HG03442 (cell line): Measurements from ENCODE around the gene GAS2.
A peak's percentile ranks its signal among the peaks of the same experiment; 100 is the strongest.

ENCODE experiments used
- ATAC-seq: cut with Tn5 transposase; IDR thresholded peaks from one replicate; pipeline ENCODE4 v1.9.1; 2021; ENCODE audit warnings: mild to moderate bottlenecking, moderate library complexity; ENCODE audit not compliant: unreplicated experiment

Gene GAS2

DNA sequence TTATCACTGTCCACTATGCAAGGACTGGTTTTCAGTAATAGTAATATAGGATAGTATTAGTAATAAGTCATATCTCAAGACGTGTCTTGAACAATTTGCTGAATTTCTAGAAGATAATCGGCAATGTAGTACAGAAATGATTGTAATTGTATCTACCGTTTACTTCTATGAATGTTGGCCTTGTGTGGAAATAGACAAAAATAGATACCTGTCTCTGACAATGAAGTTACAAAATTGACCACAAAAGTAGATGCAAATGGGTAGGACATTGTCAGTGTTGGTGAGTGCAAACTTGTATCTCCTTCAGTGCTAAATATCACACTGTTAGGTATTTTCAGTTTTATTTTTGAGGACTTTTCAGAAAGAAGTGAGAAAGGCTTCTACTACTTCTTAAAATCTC, 120.1 kb downstream of the GAS2 start:
- peak; percentile 94 for ATAC-seq

DNA sequence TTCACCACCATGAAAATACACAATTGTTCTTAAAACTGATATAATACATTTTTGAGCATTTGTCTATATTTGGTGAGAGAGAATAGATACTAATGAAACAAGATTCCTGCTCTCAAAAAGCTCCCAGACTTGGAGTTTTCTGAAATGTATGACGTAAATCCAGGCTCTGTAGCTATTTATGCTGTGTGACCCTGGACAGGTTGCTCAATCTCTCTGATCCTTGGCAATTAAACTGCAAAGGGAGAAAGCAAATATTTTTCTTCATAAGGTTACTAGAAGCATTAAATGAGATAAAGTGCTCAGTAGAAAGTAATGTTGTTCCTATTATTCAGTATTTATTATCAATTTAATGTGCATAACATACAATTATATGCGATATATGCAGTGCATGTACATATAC, 120.6 kb downstream of the GAS2 start:
- ATAC-seq: no peak

DNA sequence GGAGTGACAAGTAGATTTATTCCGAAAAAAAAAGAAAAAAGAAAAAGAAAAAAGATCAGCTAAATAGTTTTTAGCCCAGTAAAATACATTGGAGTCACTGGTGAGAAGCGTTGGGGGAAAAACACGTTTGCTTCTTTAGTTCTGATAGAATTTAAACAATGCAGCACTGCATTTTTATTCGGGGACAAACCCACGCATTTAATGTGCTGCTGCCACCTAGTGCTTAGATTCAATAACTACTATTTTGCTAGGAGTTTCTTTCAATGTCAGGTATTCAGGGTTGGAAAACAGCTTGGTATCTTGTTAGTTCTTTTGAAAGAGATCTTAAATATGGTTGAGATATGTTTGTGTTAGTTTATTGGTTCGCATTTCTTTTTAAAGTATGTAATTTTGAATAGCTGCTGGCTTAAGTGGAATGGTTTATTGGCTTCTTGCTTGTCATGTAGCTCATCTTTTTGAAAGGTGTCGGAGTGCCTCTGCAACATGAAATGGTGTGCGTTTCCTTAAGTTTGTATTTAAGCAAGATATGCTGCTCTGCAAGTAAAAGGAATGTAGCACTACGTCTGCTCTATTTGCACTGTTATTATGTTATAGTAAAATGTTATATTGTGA, 121.2 kb downstream of the GAS2 start:
- ATAC-seq: peak; percentile 31

- ATAC-seq: peak; percentile 59
These were observed 126.1 kb downstream of the GAS2 start for GRCh38 chr11:22792497-22792896.

GRCh38 chr11:22795914-22796313, 129.5 kb downstream of the GAS2 start:
- ATAC-seq: no peak

- no peak for ATAC-seq
These were observed 130.6 kb downstream of the GAS2 start for GRCh38 chr11:22797047-22797446.

DNA sequence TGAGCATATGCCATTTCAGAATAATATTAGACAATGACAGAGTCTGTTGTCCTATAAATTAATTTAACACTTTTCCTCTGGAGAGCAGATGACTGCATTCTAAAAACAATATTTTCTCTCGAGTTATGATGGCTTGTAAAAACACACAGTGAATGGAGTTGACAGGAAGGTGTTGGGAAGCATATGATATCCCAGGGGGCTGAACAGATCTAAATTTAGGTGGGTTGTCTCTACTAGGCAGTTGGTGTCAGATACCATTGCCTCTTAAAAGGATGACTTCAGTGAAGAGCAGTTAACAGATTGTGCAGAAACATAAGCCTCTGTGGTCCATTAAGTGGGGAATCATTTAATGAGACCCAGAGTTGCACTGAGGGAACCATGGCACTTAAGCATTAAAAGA, 132.5 kb downstream of the GAS2 start:
- no peak for ATAC-seq

DNA sequence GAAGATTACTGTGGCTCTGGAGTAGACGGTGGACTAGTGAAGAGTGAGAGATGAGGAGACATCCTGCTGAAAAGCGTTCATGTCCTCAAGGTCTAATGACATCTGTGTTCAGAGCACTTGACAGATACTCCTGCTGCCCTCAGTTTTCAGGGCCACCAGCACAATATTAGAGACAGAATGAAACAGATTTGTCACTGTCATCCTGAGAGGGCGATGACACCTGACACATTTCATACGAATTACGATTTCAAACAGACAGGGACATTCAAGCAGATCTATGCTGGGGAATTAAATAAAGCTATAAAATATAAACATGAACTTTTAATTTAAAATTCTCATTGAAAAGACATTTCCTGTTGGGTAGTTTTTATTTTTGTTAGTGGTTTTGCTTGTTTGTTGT, 134.1 kb downstream of the GAS2 start:
- ATAC-seq: no peak

GRCh38 chr11:22802861-22803260, 136.4 kb downstream of the GAS2 start:
- no peak for ATAC-seq

DNA sequence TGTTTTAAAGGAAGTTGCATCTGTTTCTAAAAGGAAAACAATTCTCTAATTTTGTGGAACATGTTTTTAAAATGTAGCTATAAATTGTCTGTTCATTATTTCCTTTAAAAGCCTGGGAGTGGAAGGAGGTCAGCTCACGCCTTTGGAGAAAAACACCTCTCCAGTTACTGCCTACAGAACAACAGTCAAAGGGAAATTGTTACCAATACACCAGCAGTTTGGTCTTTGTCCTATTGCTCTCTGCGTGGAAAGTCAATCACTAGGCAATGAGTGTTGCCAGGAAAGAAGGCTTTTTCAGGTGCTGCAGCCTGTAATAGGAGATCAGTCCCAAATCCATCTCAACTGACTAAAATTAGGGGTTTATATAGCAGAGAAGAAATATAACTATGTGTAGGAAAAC, 141.0 kb downstream of the GAS2 start:
- no peak for ATAC-seq

DNA sequence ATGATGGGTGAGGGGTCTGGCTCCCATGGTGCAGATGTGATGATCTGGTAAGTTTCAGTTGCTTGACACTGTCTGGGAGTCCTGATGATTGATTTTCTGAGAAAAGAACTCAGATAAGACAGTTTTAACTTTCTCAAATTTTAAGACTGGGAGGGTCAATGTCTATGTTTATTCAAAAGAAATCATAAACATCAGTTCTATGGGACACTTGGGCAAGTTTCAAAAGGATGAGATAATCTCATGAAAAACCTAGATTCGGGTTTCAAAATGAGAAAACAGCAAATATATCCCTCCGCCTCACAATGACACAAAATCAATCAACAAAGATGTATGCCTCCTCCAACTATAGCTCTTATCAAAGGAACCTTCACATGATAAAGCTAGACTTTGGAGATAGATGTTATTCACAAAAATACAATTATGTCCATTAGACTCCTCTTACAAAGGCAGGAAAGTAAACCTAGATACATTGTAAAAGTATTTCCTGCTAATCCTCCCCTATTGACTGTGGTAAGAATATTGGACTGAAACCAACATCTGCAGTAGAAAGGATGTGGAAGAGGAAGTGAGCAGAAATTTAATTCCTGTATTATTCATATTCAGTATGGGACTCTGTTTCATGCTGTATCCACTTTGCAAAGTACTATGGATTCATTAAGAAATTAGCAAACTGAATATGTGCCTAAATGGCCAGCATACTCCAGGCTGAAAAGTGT, 141.6 kb downstream of the GAS2 start:
- ATAC-seq: peak; percentile 98

DNA sequence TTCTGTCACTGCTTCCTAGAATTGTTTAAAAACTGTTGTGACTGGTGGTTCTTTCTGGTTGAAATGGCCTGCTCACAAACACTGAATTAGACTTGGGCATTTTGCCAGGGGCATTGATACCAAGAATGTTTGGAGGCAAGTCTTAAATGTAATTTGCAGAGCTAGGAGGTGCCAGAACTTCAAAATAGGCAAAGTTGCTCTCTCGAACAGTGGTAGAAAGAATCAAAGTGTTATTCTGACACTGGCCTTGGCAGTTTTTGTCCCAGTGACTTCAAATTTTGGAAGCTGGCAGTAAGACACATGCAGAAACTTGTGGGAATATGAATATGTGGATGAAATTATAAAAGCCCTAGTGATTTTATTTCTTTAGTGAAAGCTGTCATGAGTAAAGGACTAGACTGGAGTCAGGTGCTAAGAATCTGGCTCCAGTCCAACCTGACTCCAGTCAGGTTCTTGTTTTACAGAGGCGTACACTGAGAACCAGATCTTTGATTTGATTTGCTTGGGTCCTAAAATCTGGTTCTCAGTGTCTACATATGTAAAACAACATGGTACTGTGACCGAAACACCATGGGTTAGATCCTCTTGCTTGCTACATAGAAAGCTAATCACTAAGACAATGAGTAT, 142.3 kb downstream of the GAS2 start:
- no peak for ATAC-seq

DNA sequence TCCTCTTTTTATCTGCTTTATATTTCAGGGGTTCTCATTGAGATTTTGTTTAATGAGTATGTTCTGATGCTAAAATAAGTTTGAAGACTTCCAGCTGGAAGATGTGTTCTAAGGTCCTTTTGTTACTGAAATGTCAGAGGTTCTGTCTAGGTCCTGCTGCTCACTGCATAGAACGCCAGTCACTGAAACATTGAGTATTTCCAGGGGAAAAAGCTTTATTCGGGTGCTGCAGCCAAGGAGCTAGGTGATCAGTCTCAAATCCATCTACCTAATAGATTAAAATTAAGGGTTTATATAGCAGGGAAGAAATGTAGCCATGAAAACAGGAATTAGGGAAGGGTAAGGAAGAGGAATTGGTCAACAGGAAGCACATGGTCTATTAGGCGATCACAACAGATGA, 143.5 kb downstream of the GAS2 start:
- ATAC-seq: no peak

DNA sequence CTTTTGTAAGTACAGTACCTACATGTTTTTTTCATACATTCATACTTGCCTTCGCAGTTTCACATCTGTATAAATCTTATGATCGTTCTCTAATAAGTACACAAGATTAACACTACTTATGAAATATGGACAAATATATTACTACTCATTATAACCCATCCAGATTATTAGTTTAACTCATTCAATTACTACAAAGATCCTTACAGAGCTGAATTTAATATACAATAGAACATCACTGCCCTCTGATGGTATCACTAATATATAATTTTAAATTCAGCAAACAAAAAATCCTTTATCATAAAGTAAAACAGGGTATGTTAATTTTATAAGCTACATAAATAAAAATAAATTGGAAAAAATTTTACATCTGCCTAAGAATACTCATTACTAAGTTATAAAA, 155.8 kb downstream of the GAS2 start:
- no peak for ATAC-seq

DNA sequence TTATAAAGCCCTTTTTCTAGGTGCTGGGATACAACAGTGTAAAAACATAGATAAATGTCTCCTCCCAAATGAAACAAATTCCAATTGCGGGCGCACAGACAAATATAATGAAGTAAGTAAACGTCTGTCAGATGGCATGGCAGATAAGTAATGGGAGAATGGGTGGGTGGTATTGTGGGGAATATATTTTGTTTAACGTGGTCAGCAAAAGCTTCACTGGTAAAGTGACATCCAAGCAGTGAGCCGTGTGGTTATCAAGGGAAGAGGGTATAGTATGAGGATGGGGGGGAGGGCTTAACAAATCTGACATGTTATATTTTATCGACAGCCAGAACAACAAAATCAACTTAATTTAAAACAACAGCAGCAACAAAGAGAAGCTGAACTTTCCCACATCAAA, 162.0 kb downstream of the GAS2 start:
- ATAC-seq: no peak

GRCh38 chr11:22829231-22830081, 163.0 kb downstream of the GAS2 start, which contains the start of gene SVIP:
Gene SVIP (minus strand): TSS chr11:22829801. CDS start chr11:22829748, 53 bp downstream.
- ATAC-seq: peak; percentile 93

DNA sequence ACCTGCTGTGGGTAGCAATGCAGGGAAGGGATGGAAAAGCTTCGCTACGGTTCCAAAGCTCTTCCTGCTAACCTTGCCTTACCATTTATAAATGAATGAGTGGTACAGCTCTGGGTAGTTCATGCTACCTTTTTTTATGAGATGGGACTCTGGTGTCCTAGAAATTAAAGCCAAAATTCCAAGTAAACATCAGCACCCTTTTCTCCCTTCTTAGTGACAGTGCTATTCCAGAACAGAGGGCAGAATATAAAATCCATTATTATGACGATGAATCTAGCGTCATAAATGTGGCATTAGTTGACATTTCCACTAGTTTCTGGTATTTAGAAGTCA, 163.6 kb downstream of the GAS2 start:
- ATAC-seq: no peak

DNA sequence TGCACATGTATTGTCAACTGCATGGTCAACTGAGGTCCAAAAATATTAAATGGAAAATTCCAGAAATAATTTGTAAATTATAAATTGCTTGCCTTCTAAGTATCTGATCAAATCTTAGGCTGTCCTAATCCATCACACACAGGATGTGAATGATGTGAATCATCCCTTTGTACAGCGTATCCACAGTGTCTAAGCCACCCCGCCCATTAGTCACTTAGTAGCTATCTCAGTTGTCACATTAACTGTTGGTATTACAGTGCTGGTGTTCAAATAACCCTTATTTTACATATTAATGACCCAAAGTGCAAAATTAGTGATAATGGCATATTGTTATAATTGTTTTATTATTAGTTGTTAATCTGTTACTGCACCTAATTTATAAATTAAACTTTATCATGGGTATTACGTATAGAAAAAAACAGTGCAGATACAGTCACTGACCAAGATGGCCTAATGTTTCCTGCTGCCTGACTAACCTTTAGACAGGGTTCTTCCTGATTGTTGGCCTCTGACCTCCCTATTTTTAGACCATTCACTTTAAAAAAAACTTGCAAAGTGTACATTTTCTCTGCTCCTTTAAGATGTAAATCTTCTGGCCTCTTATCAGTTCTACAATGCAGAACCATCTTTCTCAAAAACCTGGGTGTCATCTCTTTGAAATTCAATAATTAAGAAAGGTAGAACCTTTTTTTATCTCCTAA, 166.1 kb downstream of the GAS2 start:
- ATAC-seq: no peak

GRCh38 chr11:22846726-22847125, 180.3 kb downstream of the GAS2 start:
- ATAC-seq: no peak

GRCh38 chr11:22851477-22851876, 185.1 kb downstream of the GAS2 start:
- ATAC-seq: no peak

GRCh38 chr11:22859756-22860155, 193.3 kb downstream of the GAS2 start:
- ATAC-seq: no peak
